Activated naive CD8-positive, alpha-beta T cell treated with anti-CD3 and anti-CD28 coated beads, Interleukin-2, amount 50 U/mL, for 24 hours (primary cell): ENCODE results near the gene NCAM1.

ENCODE experiments used
- ATAC-seq: fragments of 150-1000 bp; cut with Tn5 transposase; one replicate; pipeline ENCODE4 v1.10.0; 2021
- DNase-seq: peaks from one replicate; pipeline ENCODE4 v3.0.0; 2021
- H3K27ac Mint-ChIP-seq: one replicate; pipeline ENCODE4 v1.8.0; 2021; ENCODE audit warnings: mild to moderate bottlenecking, mixed read lengths
- H3K27me3 Mint-ChIP-seq: one replicate; pipeline ENCODE4 v1.8.0; 2021; ENCODE audit warnings: mixed read lengths
- H3K36me3 Mint-ChIP-seq: one replicate; pipeline ENCODE4 v1.8.0; 2021; ENCODE audit warnings: low read depth, mixed read lengths
- H3K4me1 Mint-ChIP-seq: one replicate; pipeline ENCODE4 v1.8.0; 2021; ENCODE audit warnings: mixed read lengths
- H3K4me3 Mint-ChIP-seq: one replicate; pipeline ENCODE4 v1.8.0; 2021; ENCODE audit warnings: mild to moderate bottlenecking, moderate library complexity, mixed read lengths
- H3K9me3 Mint-ChIP-seq: one replicate; pipeline ENCODE4 v1.8.0; 2021; ENCODE audit warnings: mixed read lengths

Gene NCAM1

DNA sequence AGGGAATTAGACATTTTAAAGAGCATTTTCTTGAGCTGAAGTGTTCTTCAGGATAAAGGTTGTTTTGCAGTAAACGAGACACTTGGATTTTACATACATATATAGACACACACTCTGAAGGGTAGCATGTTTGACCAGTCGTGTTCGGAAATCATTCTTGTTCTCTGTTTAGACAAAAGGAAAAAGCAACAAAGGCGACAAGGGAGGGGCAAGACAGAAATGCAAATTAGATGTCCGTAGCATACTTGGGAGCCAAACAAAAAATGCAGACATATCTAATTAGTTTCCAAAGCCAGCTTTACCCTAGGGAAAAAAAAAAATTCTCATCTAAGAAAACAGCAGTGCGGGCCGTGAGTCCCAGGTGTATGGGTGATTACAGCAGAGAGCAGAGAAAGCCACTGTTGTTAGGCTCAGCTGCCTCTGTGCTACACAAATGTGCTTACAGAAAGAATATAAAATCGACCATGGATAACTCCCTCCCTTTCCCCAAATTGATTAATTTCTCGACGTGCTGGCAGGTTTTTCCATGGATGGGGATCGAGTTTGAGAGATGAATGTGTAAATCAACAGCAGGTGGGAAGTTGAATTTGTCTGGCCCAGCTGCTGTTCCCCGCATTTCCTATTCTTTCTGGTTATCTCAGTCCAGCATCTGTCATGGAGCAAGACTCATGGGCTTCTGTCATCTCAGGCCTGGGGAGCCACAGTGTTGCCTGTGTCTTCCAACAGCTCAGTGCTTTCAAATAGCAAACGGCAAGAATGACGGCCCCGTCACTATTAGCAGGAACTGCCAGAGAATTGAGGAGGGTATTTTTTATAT lies 176.7 kb downstream of the NCAM1 start:
- no peaks in the 10 kb centered on the region for H3K36me3 Mint-ChIP-seq
- no peak overlapping the region for H3K4me3 Mint-ChIP-seq
- ATAC-seq (no peak), DNase-seq (no peak)
- no peaks in the 10 kb centered on the region for H3K9me3 Mint-ChIP-seq
- peaks cover 15% of the 10 kb centered on the region for H3K27me3 Mint-ChIP-seq
- H3K27ac Mint-ChIP-seq, result no peak overlapping the region
- no peaks in the 10 kb centered on the region for H3K4me1 Mint-ChIP-seq

GRCh38 chr11:113138731-113139130 lies 177.5 kb downstream of the NCAM1 start:
- H3K9me3 Mint-ChIP-seq, result no peaks in the 10 kb centered on the region
- H3K27me3 Mint-ChIP-seq, result peaks cover 15% of the 10 kb centered on the region
- ATAC-seq (no peak), DNase-seq (no peak)
- H3K4me1 Mint-ChIP-seq, result no peaks in the 10 kb centered on the region
- no peak overlapping the region for H3K27ac Mint-ChIP-seq
- no peaks in the 10 kb centered on the region for H3K36me3 Mint-ChIP-seq
- no peak overlapping the region for H3K4me3 Mint-ChIP-seq

DNA sequence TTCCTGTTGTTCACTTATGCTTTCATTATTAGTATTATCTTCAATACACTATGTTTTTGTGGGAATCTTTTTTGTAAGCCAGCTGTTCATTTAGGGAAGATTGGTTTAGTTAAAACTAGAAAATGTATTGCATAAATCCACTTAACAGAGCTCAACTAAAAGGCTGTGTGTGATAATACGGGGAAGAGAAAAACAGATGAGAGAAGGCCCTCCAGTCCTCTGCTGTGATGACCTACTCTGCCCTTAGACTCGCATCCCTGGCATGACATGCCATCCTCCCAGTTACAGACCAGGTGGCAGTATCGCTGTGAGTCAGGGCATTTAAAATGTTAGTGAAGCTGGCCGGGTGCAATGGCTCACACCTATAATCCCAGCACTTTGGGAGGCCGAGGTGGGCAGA lies 179.8 kb downstream of the NCAM1 start:
- Mint-ChIP-seq H3K4me1 (no peaks in the 10 kb centered on the region), H3K27ac (no peak overlapping the region), H3K27me3 (peaks cover 14% of the 10 kb centered on the region), H3K9me3 (no peaks in the 10 kb centered on the region), H3K4me3 (no peak overlapping the region), H3K36me3 (no peaks in the 10 kb centered on the region)
- ATAC-seq (no peak), DNase-seq (no peak)

DNA sequence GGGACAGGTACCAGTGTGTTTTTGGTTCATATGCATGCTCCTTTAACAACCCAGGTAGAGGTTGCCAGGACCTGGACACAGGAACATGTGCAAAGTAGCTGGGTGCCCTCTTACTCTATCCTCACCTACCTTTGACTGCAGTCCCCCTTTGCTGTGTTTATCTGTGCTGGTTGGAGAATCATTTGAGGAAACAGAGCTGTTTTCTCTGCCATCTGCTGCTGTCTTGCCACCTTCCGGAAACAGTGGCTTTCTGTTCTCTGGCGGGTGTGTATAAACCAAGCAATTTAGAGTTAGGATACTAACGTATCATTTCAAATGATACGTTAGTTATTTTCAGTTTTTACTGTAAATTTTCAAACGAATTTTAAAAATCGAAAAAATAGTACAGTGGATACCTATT lies 181.3 kb downstream of the NCAM1 start:
- no peak overlapping the region for H3K4me3 Mint-ChIP-seq
- no peaks in the 10 kb centered on the region for H3K36me3 Mint-ChIP-seq
- H3K9me3 Mint-ChIP-seq, result no peaks in the 10 kb centered on the region
- no peak for DNase-seq
- H3K27me3 Mint-ChIP-seq, result peaks cover 5% of the 10 kb centered on the region
- no peaks in the 10 kb centered on the region for H3K4me1 Mint-ChIP-seq
- ATAC-seq, result no peak
- H3K27ac Mint-ChIP-seq, result no peak overlapping the region

DNA sequence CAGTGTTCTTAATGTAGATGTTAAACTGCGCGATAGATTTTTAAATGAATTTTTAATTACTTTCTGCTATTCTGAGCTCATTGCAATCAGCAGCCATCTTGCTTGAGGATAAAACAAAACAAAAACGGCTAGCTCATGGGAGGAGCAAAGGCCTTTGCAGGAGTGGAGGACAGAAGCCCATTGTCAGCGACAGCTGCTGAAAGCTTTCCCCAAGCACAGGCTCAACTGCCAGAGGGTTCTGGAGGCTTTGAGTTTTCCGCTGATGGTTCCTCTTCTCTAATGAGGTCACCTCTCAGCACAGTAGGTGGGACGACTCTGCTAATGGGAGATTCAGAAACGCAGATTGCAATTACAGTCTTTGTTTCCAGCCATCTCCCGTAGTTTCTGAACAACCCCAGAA lies 186.0 kb downstream of the NCAM1 start:
- Mint-ChIP-seq H3K27ac (no peak overlapping the region), H3K36me3 (no peaks in the 10 kb centered on the region), H3K9me3 (no peaks in the 10 kb centered on the region), H3K4me1 (no peaks in the 10 kb centered on the region), H3K27me3 (peaks cover 5% of the 10 kb centered on the region), H3K4me3 (no peak overlapping the region)
- no peak for ATAC-seq
- no peak for DNase-seq

DNA sequence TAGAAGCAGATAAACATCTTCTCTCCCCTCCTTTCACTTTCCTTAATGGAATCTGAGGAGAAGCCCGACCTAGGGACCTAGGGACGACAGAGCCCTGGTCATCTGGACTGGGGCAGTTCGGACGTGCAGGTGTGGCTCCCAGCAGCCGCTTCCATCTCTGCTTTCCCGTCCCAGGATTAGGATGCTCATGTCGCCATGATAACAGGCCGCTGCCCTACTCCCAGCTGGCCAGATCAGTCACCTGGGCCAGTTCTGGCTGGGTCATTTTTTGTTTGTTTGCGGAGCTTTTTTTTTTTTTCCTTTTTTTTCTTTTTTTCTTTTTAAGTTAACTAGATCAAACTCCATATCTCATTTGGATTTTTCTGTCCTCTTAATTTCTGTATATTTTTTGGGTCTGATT lies 186.9 kb downstream of the NCAM1 start:
- H3K4me1 Mint-ChIP-seq, result no peaks in the 10 kb centered on the region
- DNase-seq (no peak), ATAC-seq (no peak)
- H3K9me3 Mint-ChIP-seq, result no peaks in the 10 kb centered on the region
- peaks cover 2% of the 10 kb centered on the region for H3K27me3 Mint-ChIP-seq
- H3K36me3 Mint-ChIP-seq, result no peaks in the 10 kb centered on the region
- H3K27ac Mint-ChIP-seq, result no peak overlapping the region
- H3K4me3 Mint-ChIP-seq, result no peak overlapping the region

DNA sequence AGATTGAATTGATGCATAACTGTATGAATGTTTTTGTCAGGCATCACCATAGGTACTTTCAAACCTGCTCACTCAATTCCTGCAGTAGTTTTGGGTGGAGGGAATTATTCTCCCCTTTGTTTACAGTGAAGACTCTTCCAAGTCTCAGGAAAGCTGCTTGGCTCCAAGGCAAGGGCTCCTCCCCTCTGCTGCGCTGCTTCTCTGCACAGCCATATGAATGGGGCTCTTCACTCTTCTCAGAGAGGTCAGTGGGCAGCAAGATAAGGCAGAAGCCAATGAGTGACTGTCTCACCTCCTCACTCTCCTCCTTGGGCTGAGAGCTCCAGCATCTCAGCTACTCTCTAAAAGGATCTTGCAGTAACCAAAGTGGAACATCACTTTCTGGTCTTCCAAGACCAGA lies 187.4 kb downstream of the NCAM1 start:
- H3K4me1 Mint-ChIP-seq, result no peaks in the 10 kb centered on the region
- no peaks in the 10 kb centered on the region for H3K36me3 Mint-ChIP-seq
- no peak for ATAC-seq

GRCh38 chr11:113151521-113151920 lies 190.3 kb downstream of the NCAM1 start:
- H3K27ac Mint-ChIP-seq, result no peak overlapping the region
- ATAC-seq (no peak), DNase-seq (no peak)
- H3K4me3 Mint-ChIP-seq, result no peak overlapping the region
- no peaks in the 10 kb centered on the region for H3K4me1 Mint-ChIP-seq
- H3K36me3 Mint-ChIP-seq, result no peaks in the 10 kb centered on the region
- no peaks in the 10 kb centered on the region for H3K9me3 Mint-ChIP-seq
- peaks cover 2% of the 10 kb centered on the region for H3K27me3 Mint-ChIP-seq

More for the DNA sequence above, 187.4 kb downstream of the NCAM1 start:
- Mint-ChIP-seq H3K9me3 (no peaks in the 10 kb centered on the region), H3K27me3 (peaks cover 2% of the 10 kb centered on the region), H3K4me3 (no peak overlapping the region), H3K27ac (no peak overlapping the region)
- no peak for DNase-seq

- no peak overlapping the region for H3K4me3 Mint-ChIP-seq
- no peak overlapping the region for H3K27ac Mint-ChIP-seq
- ATAC-seq, result no peak
- H3K4me1 Mint-ChIP-seq, result no peaks in the 10 kb centered on the region
- H3K36me3 Mint-ChIP-seq, result no peaks in the 10 kb centered on the region
- H3K9me3 Mint-ChIP-seq, result no peaks in the 10 kb centered on the region
- peaks cover 2% of the 10 kb centered on the region for H3K27me3 Mint-ChIP-seq
- DNase-seq, result no peak
Measured at GRCh38 chr11:113152500-113152899, 191.3 kb downstream of the NCAM1 start.

GRCh38 chr11:113153847-113154246 lies 192.6 kb downstream of the NCAM1 start:
- ATAC-seq, result no peak
- no peak for DNase-seq
- no peak overlapping the region for H3K4me3 Mint-ChIP-seq
- H3K4me1 Mint-ChIP-seq, result no peaks in the 10 kb centered on the region
- peaks cover 2% of the 10 kb centered on the region for H3K27me3 Mint-ChIP-seq
- no peaks in the 10 kb centered on the region for H3K36me3 Mint-ChIP-seq
- H3K27ac Mint-ChIP-seq, result no peak overlapping the region
- no peaks in the 10 kb centered on the region for H3K9me3 Mint-ChIP-seq

GRCh38 chr11:113159988-113160807 lies 199.0 kb downstream of the NCAM1 start:
- ATAC-seq, result no peak
- no peaks in the 10 kb centered on the region for H3K36me3 Mint-ChIP-seq

GRCh38 chr11:113160808-113161124 lies 199.5 kb downstream of the NCAM1 start:
- Mint-ChIP-seq H3K27ac (no peak overlapping the region), H3K4me3 (no peak overlapping the region), H3K4me1 (no peaks in the 10 kb centered on the region), H3K27me3 (no peaks in the 10 kb centered on the region), H3K9me3 (no peaks in the 10 kb centered on the region), H3K36me3 (no peaks in the 10 kb centered on the region)
- no peak for ATAC-seq
- no peak for DNase-seq

More at GRCh38 chr11:113159988-113160807, 199.0 kb downstream of the NCAM1 start:
- no peak for DNase-seq
- no peaks in the 10 kb centered on the region for H3K4me1 Mint-ChIP-seq
- no peaks in the 10 kb centered on the region for H3K27me3 Mint-ChIP-seq
- H3K27ac Mint-ChIP-seq, result no peak overlapping the region
- no peaks in the 10 kb centered on the region for H3K9me3 Mint-ChIP-seq
- no peak overlapping the region for H3K4me3 Mint-ChIP-seq

- H3K36me3 Mint-ChIP-seq, result no peaks in the 10 kb centered on the region
- no peak for ATAC-seq
- H3K27me3 Mint-ChIP-seq, result peaks cover 2% of the 10 kb centered on the region
- no peaks in the 10 kb centered on the region for H3K9me3 Mint-ChIP-seq
- no peak overlapping the region for H3K27ac Mint-ChIP-seq
- no peaks in the 10 kb centered on the region for H3K4me1 Mint-ChIP-seq
- DNase-seq, result no peak
- H3K4me3 Mint-ChIP-seq, result no peak overlapping the region
Measured at GRCh38 chr11:113161711-113162591, 200.7 kb downstream of the NCAM1 start.

DNA sequence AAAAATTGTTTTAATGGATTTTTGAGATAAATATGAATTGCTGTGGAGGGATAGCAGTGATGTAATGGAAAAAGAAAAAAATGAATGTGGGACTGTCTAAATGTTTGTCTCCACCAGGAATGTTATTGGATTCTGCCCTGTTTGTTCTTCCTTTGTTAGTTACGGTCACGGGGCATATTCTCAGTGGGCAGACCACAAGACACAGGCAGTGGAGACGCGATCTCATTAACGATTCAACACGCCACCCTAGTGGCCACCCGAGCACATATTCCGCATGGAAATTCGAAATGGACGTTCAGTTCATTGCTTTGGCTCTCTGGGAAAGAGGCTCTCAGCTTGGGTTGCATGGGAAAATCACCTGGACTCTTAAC lies 201.4 kb downstream of the NCAM1 start:
- Mint-ChIP-seq H3K4me1 (no peaks in the 10 kb centered on the region), H3K36me3 (no peaks in the 10 kb centered on the region), H3K27me3 (peaks cover 2% of the 10 kb centered on the region), H3K9me3 (no peaks in the 10 kb centered on the region), H3K4me3 (no peak overlapping the region), H3K27ac (no peak overlapping the region)
- DNase-seq (no peak), ATAC-seq (no peak)
